SK-N-SH (cell line): ENCODE data around the gene DAGLA. TPM values are rescaled to one million over a fixed set of nuclear protein-coding genes. Genes with fewer than 3 reads are reported as not detected.

Experiments used
- CTCF ChIA-PET: fragments of 300-600, 350-600 bp; formaldehyde crosslinking; extraction: SDS; loops from one replicate; lab custom pipeline; 2021; lab: Yijun Ruan, JAX
- POLR2A ChIA-PET: fragments of 350-600 bp; sonication (Branson Sonifier 250); formaldehyde crosslinking; extraction: SDS; loops from one replicate; lab custom pipeline; 2020; ENCODE audit warnings: antibody characterized with exemption, inconsistent platforms; lab: Yijun Ruan, JAX
- DNase-seq: peaks from one replicate; pipeline ENCODE4 v3.0.0; 2012
- H2AFZ ChIP-seq: fragments of 200-600 bp; sonication (generic); 2 replicates; pipeline ENCODE4 v1.8.1; 2016; ENCODE audit warnings: antibody characterized with exemption, mild to moderate bottlenecking, low read depth
- H3F3A ChIP-seq: fragments of 200-600 bp; sonication (generic); replicated peaks from 2 replicates; pipeline ENCODE3; 2016; ENCODE audit warnings: antibody characterized with exemption, mild to moderate bottlenecking; ENCODE audit not compliant: insufficient read depth
- H3K27ac ChIP-seq, 2 experiments: fragments of 200-500 bp in 1 of 2; fragments of 200-600 bp in 1 of 2; sonication (Bioruptor generic) in 1 of 2; sonication (generic), shearing (Covaris generic) in 1 of 2; 2 replicates each; pipeline versions ENCODE4 v1.5.1 to v1.6.1; 2014 to 2016; ENCODE audit warnings: low read depth in 2 of 2, inconsistent platforms in 1 of 2, low read length in 1 of 2, mild to moderate bottlenecking in 1 of 2, mixed read lengths in 1 of 2
- H3K27me3 ChIP-seq: fragments of 200-600 bp; sonication (generic), shearing (Covaris generic); 2 replicates; pipeline ENCODE4 v1.6.1; 2016; ENCODE audit warnings: mixed run types; ENCODE audit not compliant: insufficient read depth
- H3K36me3 ChIP-seq, 2 experiments: fragments of 200-500 bp in 1 of 2; fragments of 200-600 bp in 1 of 2; sonication (Bioruptor generic) in 1 of 2; sonication (generic) in 1 of 2; replicated peaks in 1 of 2; 2 replicates each; pipeline versions ENCODE3 to v1.5.1; 2014 to 2016; ENCODE audit warnings: low read length in 1 of 2, mild to moderate bottlenecking in 1 of 2; ENCODE audit not compliant: insufficient read depth in 2 of 2, control insufficient read depth in 1 of 2
- H3K4me1 ChIP-seq, 2 experiments: fragments of 200-500 bp in 1 of 2; fragments of 200-600 bp in 1 of 2; sonication (Bioruptor generic) in 1 of 2; sonication (generic), shearing (Covaris generic) in 1 of 2; 2 replicates each; pipeline versions ENCODE4 v1.5.1 to v1.6.1; 2014 to 2016; ENCODE audit warnings: low read depth in 1 of 2, low read length in 1 of 2, mixed run types in 1 of 2; ENCODE audit not compliant: insufficient read depth in 2 of 2, control insufficient read depth in 1 of 2
- H3K4me2 ChIP-seq: fragments of 200-600 bp; sonication (generic), shearing (Covaris generic); 2 replicates; pipeline ENCODE4 v1.6.1; 2017; ENCODE audit warnings: mixed run types
- H3K4me3 ChIP-seq, 2 experiments: fragments of 200-500 bp in 1 of 2; fragments of 200-600 bp in 1 of 2; sonication (Bioruptor generic) in 1 of 2; sonication (generic), shearing (Covaris generic) in 1 of 2; 2 replicates each; pipeline versions ENCODE4 v1.5.1 to v1.8.1; 2014 to 2016; ENCODE audit warnings: low read depth in 2 of 2, inconsistent platforms in 1 of 2, low read length in 1 of 2, mild to moderate bottlenecking in 1 of 2, mixed read lengths in 1 of 2, moderate library complexity in 1 of 2
- H3K79me2 ChIP-seq: fragments of 200-600 bp; sonication (generic); 2 replicates; pipeline ENCODE4 v1.8.1; 2017; ENCODE audit warnings: mild to moderate bottlenecking; ENCODE audit not compliant: insufficient read depth
- H3K9ac ChIP-seq: fragments of 200-600 bp; sonication (generic); 2 replicates; pipeline ENCODE4 v1.6.1; 2017; ENCODE audit warnings: mixed run types
- H3K9me2 ChIP-seq: fragments of 200-600 bp; sonication (generic); 2 replicates; pipeline ENCODE4 v1.6.1; 2017; ENCODE audit warnings: mixed run types
- H3K9me3 ChIP-seq: fragments of 200-600 bp; sonication (generic); 2 replicates; pipeline ENCODE4 v1.6.1; 2017; ENCODE audit warnings: mixed run types, mild to moderate bottlenecking, moderate library complexity
- H4K20me1 ChIP-seq: fragments of 200-600 bp; sonication (generic); 2 replicates; pipeline ENCODE4 v1.6.1; 2017; ENCODE audit warnings: mild to moderate bottlenecking, mixed run types; ENCODE audit not compliant: insufficient read depth
- CHD2 ChIP-seq: fragments of 150-350 bp; IDR thresholded peaks from 2 replicates; pipeline ENCODE4 v1.6.1; 2018; ENCODE audit warnings: low read length; ENCODE audit not compliant: partially characterized antibody
- ELF1 ChIP-seq: IDR thresholded peaks from 2 replicates; pipeline ENCODE4 v1.4.0; 2012
- EZH2phosphoT487 ChIP-seq: fragments of 200-600 bp; sonication (generic); IDR thresholded peaks from 2 replicates; pipeline ENCODE4 v1.6.1; 2017; ENCODE audit warnings: low read depth, mixed run types, mild to moderate bottlenecking, antibody characterized with exemption, moderate library complexity, borderline replicate concordance
- FOSL2 ChIP-seq: IDR thresholded peaks from 2 replicates; pipeline ENCODE4 v1.4.0; 2012; ENCODE audit warnings: low read depth, mild to moderate bottlenecking, moderate library complexity, borderline replicate concordance
- FOXM1 ChIP-seq: IDR thresholded peaks from 2 replicates; pipeline ENCODE4 v1.4.0; 2012; ENCODE audit warnings: low read depth, mild to moderate bottlenecking
- MXI1 ChIP-seq: IDR thresholded peaks from 2 replicates; pipeline ENCODE4 v1.6.1; 2012; ENCODE audit warnings: mild to moderate bottlenecking, low read depth, low read length, improper control_type of control experiment
- NRF1 ChIP-seq: IDR thresholded peaks from 2 replicates; pipeline ENCODE4 v1.6.1; 2012; ENCODE audit warnings: low read depth, mild to moderate bottlenecking, low read length
- PBX3 ChIP-seq: IDR thresholded peaks from 2 replicates; pipeline ENCODE4; 2012
- POLR2AphosphoS5 ChIP-seq: IDR thresholded peaks from 2 replicates; pipeline ENCODE4 v1.6.1; 2012; ENCODE audit warnings: low read depth, low read length
- RAD21 ChIP-seq: IDR thresholded peaks from 2 replicates; pipeline ENCODE4 v1.6.1; 2012; ENCODE audit warnings: mild to moderate bottlenecking, low read length
- REST ChIP-seq: IDR thresholded peaks from 2 replicates; pipeline ENCODE4 v1.6.1; 2012; ENCODE audit warnings: mild to moderate bottlenecking, low read depth, low read length, moderate library complexity
- RXRA ChIP-seq: IDR thresholded peaks from 2 replicates; pipeline ENCODE4 v1.4.0; 2012; ENCODE audit warnings: low read depth, mild to moderate bottlenecking, borderline replicate concordance
- SMC3 ChIP-seq: IDR thresholded peaks from 2 replicates; pipeline ENCODE4 v1.6.1; 2012; ENCODE audit warnings: low read depth, low read length, improper control_type of control experiment
- TCF12 ChIP-seq: IDR thresholded peaks from 2 replicates; pipeline ENCODE4 v1.4.0; 2012
- TEAD4 ChIP-seq: IDR thresholded peaks from 2 replicates; pipeline ENCODE4 v1.4.0; 2012; ENCODE audit warnings: mild to moderate bottlenecking, borderline replicate concordance; ENCODE audit not compliant: insufficient read depth
- USF1 ChIP-seq: IDR thresholded peaks from 2 replicates; pipeline ENCODE4 v1.4.0; 2012; ENCODE audit warnings: low read depth, borderline replicate concordance
- WGBS: methylation state at CpG from one replicate; pipeline ENCODE4 v1.1.6; 2017; ENCODE audit warnings: low lambda C conversion rate; 5-methylcytosine and 5-hydroxymethylcytosine counted together
- polyA plus RNA-seq, 3 experiments: library from polyadenylated mRNA; depleted of rRNA; stranded (reverse); fragments of >200 nt; gene quantifications; 2 replicates each; pipeline ENCODE4 v1.2.3, GENCODE V29; 2012
- TF ChIP-seq, protein P1 (sequence below): IDR thresholded peaks from 2 replicates; pipeline ENCODE4 v1.4.0; 2012; ENCODE audit warnings: low read depth
- TF ChIP-seq, protein P2 (sequence below): IDR thresholded peaks from 2 replicates; pipeline ENCODE4 v1.4.0; 2012; ENCODE audit warnings: low read depth, borderline replicate concordance

DAGLA gene
- polyA plus RNA-seq, 1 of the 3 experiments (the other 2 are of a cell fraction) = 3.3 TPM

GRCh38 chr11:61675826-61676225 lies 4.4 kb upstream of the DAGLA start:
- Histone ChIP-seq H3K4me3 (no peak overlapping the region), H3K9ac (no peak overlapping the region), H3K9me2 (no peaks in the 10 kb centered on the region), H3K4me2 (no peak overlapping the region), H3K36me3 (no peaks in the 10 kb centered on the region), H3K9me3 (no peaks in the 10 kb centered on the region), H4K20me1 (no peaks in the 10 kb centered on the region), H2AFZ (no peak overlapping the region), H3F3A (no peaks in the 10 kb centered on the region), H3K4me1 (peaks cover 0 to 8% of the 10 kb centered on the region in 2 experiments; a peak in 1 of 4 replicates), H3K27me3 (peaks cover 27% of the 10 kb centered on the region; the same call in 1 of the 2 replicates), H3K79me2 (no peaks in the 10 kb centered on the region), H3K27ac (no peak overlapping the region)
- DNase-seq = no peak
- TF ChIP-seq ELF1 (no peak), CHD2 (no peak), FOXM1 (no peak), MXI1 (no peak), FOSL2 (no peak), PBX3 (no peak), RAD21 (no peak), NRF1 (no peak), RXRA (no peak), EZH2phosphoT487 (no peak), TCF12 (no peak), POLR2AphosphoS5 (no peak), SMC3 (no peak), USF1 (no peak), TEAD4 (no peak), REST (no peak)
- TF ChIP-seq, protein P1, sequence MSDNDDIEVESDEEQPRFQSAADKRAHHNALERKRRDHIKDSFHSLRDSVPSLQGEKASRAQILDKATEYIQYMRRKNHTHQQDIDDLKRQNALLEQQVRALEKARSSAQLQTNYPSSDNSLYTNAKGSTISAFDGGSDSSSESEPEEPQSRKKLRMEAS = no peak
- TF ChIP-seq, protein P2, sequence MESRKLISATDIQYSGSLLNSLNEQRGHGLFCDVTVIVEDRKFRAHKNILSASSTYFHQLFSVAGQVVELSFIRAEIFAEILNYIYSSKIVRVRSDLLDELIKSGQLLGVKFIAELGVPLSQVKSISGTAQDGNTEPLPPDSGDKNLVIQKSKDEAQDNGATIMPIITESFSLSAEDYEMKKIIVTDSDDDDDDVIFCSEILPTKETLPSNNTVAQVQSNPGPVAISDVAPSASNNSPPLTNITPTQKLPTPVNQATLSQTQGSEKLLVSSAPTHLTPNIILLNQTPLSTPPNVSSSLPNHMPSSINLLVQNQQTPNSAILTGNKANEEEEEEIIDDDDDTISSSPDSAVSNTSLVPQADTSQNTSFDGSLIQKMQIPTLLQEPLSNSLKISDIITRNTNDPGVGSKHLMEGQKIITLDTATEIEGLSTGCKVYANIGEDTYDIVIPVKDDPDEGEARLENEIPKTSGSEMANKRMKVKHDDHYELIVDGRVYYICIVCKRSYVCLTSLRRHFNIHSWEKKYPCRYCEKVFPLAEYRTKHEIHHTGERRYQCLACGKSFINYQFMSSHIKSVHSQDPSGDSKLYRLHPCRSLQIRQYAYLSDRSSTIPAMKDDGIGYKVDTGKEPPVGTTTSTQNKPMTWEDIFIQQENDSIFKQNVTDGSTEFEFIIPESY = no peak
- CTCF ChIA-PET = interaction anchor here (1.2 to 5.5 kb wide), 7 partner anchors 25 to 230 kb away, joined by 5 to 53 read pairs (median 6); no protein-coding TSS in a partner anchor
- POLR2A ChIA-PET = interaction anchor here (0.6 kb wide), 1 partner anchor 228 kb away, joined by 3 read pairs; no protein-coding TSS in a partner anchor
- WGBS = no CpG with 5 or more reads among the region's 5 CpGs
